ENCODE measurements around the gene EPHB2. TPM values are rescaled to one million over a fixed set of nuclear protein-coding genes. Genes with fewer than 3 reads are reported as not detected.
A peak's percentile ranks its signal among the peaks of the same experiment; 100 is the strongest.

Gene EPHB2
- total and polyA plus RNA-seq, 8 donors, result 0.13 to 88.1 (median 2.6) TPM; not detected in 1

GRCh38 chr1:22790232-22791008 is 79.8 kb downstream of the EPHB2 start:
- peaks cover 0 to 18% (median 14%) of the 10 kb centered on the region in 4 donors for H3K4me1 ChIP-seq
- intact Hi-C loops (cut with DNase I; ENCODE audit: low total_unique reads), result no loop called here
- TF ChIP-seq CTCF (IDR thresholded peaks at IDR 0.05) (no peak), POLR2AphosphoS5 (IDR thresholded peaks at IDR 0.05) (no peak), EP300 (IDR thresholded peaks at IDR 0.05) (no peak), POLR2A (IDR thresholded peaks at IDR 0.05) (no peak)
- no peak overlapping the region for H3K4me3 ChIP-seq
- H3K9me3 ChIP-seq, result no peaks in the 10 kb centered on the region
- WGBS, 5 donors, result 33 to 51% (median 40%) methylated on average over 13 of the region's 13 CpGs
- no peak overlapping the region for H3K27ac ChIP-seq
- no peaks in the 10 kb centered on the region for H3K36me3 ChIP-seq
- H3K27me3 ChIP-seq, result no peaks in the 10 kb centered on the region
- peak in 1 of 2 donors; percentile 79 for DNase-seq

GRCh38 chr1:22791831-22792347 is 81.2 kb downstream of the EPHB2 start:
- Histone ChIP-seq H3K4me3 (no peak overlapping the region), H3K36me3 (no peaks in the 10 kb centered on the region), H3K27me3 (no peaks in the 10 kb centered on the region), H3K9me3 (no peaks in the 10 kb centered on the region), H3K4me1 (peaks cover 0 to 24% (median 14%) of the 10 kb centered on the region in 4 donors), H3K27ac (no peak overlapping the region)
- intact Hi-C loops (cut with DNase I; ENCODE audit: low total_unique reads), result no loop called here
- DNase-seq, result peak in 1 of 2 donors; percentile 85
- TF ChIP-seq POLR2A (IDR thresholded peaks at IDR 0.05) (no peak), EP300 (IDR thresholded peaks at IDR 0.05) (no peak), POLR2AphosphoS5 (IDR thresholded peaks at IDR 0.05) (no peak), CTCF (IDR thresholded peaks at IDR 0.05) (no peak)
- 60 to 74% (median 63%) methylated on average over 4 to 6 of the region's 6 CpGs for WGBS, 5 donors

GRCh38 chr1:22792396-22793160 is 81.9 kb downstream of the EPHB2 start:
- Histone ChIP-seq H3K27me3 (no peaks in the 10 kb centered on the region), H3K4me1 (peaks cover 0 to 24% (median 14%) of the 10 kb centered on the region in 4 donors), H3K9me3 (no peaks in the 10 kb centered on the region), H3K27ac (no peak overlapping the region), H3K4me3 (no peak overlapping the region), H3K36me3 (no peaks in the 10 kb centered on the region)
- intact Hi-C loops (cut with DNase I; ENCODE audit: low total_unique reads), result no loop called here
- 75 to 89% (median 78%) methylated on average over 6 of the region's 6 CpGs for WGBS, 5 donors
- peak in 1 of 2 donors; percentile 57 for DNase-seq
- TF ChIP-seq CTCF (IDR thresholded peaks at IDR 0.05) (no peak), POLR2A (IDR thresholded peaks at IDR 0.05) (no peak), EP300 (IDR thresholded peaks at IDR 0.05) (no peak), POLR2AphosphoS5 (IDR thresholded peaks at IDR 0.05) (no peak)

- H3K27me3 ChIP-seq, result no peaks in the 10 kb centered on the region
- H3K4me1 ChIP-seq, result peaks cover 0 to 24% (median 14%) of the 10 kb centered on the region in 4 donors
- no peaks in the 10 kb centered on the region for H3K9me3 ChIP-seq
- intact Hi-C loops (cut with DNase I; ENCODE audit: low total_unique reads), result no loop called here
- DNase-seq, result no peak
- H3K4me3 ChIP-seq, result no peak overlapping the region
- H3K36me3 ChIP-seq, result no peaks in the 10 kb centered on the region
- no peak overlapping the region for H3K27ac ChIP-seq
- TF ChIP-seq CTCF (IDR thresholded peaks at IDR 0.05), result no peak
- no peak for TF ChIP-seq POLR2AphosphoS5 (IDR thresholded peaks at IDR 0.05)
- TF ChIP-seq EP300 (IDR thresholded peaks at IDR 0.05), result no peak
- no peak for TF ChIP-seq POLR2A (IDR thresholded peaks at IDR 0.05)
- 89 to 98% (median 94%) methylated on average over 3 of the region's 3 CpGs for WGBS, 5 donors
Measured at GRCh38 chr1:22793647-22794046, 83.0 kb downstream of the EPHB2 start.
